Measurements from ENCODE around the gene BRINP3.

BRINP3 gene

GRCh38 chr1:190367200-190367599 lies 110.5 kb downstream of the BRINP3 start:
- no peak overlapping the region for H3K27ac ChIP-seq
- TF ChIP-seq, protein P1, sequence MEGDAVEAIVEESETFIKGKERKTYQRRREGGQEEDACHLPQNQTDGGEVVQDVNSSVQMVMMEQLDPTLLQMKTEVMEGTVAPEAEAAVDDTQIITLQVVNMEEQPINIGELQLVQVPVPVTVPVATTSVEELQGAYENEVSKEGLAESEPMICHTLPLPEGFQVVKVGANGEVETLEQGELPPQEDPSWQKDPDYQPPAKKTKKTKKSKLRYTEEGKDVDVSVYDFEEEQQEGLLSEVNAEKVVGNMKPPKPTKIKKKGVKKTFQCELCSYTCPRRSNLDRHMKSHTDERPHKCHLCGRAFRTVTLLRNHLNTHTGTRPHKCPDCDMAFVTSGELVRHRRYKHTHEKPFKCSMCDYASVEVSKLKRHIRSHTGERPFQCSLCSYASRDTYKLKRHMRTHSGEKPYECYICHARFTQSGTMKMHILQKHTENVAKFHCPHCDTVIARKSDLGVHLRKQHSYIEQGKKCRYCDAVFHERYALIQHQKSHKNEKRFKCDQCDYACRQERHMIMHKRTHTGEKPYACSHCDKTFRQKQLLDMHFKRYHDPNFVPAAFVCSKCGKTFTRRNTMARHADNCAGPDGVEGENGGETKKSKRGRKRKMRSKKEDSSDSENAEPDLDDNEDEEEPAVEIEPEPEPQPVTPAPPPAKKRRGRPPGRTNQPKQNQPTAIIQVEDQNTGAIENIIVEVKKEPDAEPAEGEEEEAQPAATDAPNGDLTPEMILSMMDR (conservative IDR thresholded peaks at IDR 0.05; ENCODE audit: low read depth) = no peak
- DNase-seq (ENCODE audit: low spot score) = no peak
- CTCF ChIA-PET = no interaction called here
- POLR2A ChIA-PET (ENCODE audit: low non-redundant PET) = no interaction called here

DNA sequence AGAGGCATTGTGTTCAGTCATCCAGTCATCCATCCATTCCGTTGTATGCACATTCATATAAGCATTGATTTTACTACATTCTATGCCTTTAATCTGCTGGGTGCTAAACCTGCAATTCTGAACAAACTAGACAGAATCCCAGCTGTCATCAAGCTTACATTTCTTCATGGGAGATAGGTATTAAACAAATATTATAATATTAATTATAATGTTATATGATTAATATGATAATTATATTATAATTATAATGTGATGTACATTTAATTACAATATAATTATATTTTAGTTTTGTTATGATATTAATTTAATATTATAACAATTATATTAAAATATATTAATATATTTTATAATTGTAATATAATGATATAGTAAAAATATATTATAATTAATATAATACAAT lies 112.4 kb downstream of the BRINP3 start:
- POLR2A ChIA-PET (ENCODE audit: low non-redundant PET) = no interaction called here
- DNase-seq (ENCODE audit: low spot score) = no peak
- CTCF ChIA-PET = interaction anchor here (0.6 kb wide), 1 partner anchor 554 kb away, joined by 5 read pairs; no protein-coding TSS in a partner anchor
- TF ChIP-seq, protein P1 (conservative IDR thresholded peaks at IDR 0.05; ENCODE audit: low read depth) = no peak
- no peak overlapping the region for H3K27ac ChIP-seq

GRCh38 chr1:190353538-190354101 lies 124.0 kb downstream of the BRINP3 start:
- TF ChIP-seq, protein P1 (conservative IDR thresholded peaks at IDR 0.05; ENCODE audit: low read depth) = no peak
- ChIA-PET POLR2A (ENCODE audit: low non-redundant PET) (no interaction called here), CTCF (no interaction called here)
- H3K27ac ChIP-seq = no peak overlapping the region
- DNase-seq (ENCODE audit: low spot score) = no peak

- CTCF ChIA-PET = no interaction called here
- no peak overlapping the region for H3K27ac ChIP-seq
- TF ChIP-seq, protein P1 (conservative IDR thresholded peaks at IDR 0.05; ENCODE audit: low read depth) = no peak
- DNase-seq (ENCODE audit: low spot score) = no peak
- POLR2A ChIA-PET (ENCODE audit: low non-redundant PET) = no interaction called here
Measured at GRCh38 chr1:190344454-190344853, 133.2 kb downstream of the BRINP3 start.

DNA sequence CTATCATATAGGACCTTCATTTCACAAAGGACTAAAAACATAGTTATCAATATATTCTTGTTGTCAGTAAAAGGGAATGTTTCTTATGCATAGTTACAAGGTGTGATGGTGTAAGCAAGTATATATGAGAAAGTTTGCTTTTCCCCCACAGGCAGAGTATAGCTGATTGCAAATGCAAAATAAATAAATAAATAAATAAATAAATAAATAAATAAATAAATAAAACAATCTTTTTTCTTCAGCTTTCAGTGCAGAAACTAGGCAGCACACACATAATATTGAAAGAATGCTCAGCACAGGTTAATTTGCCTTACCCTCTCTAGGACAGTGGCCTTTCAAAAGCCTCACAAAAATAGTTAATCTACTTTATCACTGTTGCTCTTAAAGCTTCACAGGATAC lies 138.8 kb downstream of the BRINP3 start:
- CTCF ChIA-PET = no interaction called here
- TF ChIP-seq, protein P1 (conservative IDR thresholded peaks at IDR 0.05; ENCODE audit: low read depth) = no peak
- DNase-seq (ENCODE audit: low spot score) = no peak
- POLR2A ChIA-PET (ENCODE audit: low non-redundant PET) = no interaction called here
- H3K27ac ChIP-seq = no peak overlapping the region

DNA sequence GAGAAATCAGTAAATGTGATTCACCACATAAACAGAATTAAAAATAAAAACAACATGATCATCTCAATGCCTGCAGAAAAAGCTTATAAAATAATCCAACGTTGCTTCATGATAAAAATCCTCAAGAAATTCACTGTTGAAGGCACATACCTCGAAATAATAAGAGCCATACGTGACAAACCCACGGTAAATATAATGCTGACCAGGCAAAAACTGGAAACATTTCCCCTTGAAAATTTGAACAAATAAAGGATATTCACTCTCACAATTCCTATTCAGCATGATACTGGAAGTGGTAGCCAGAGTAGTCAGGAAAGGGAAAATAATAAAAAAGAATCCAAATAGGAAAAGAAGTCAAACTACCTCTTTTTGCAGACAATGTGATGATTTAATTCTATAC lies 148.8 kb downstream of the BRINP3 start:
- TF ChIP-seq, protein P1 (conservative IDR thresholded peaks at IDR 0.05; ENCODE audit: low read depth) = no peak
- CTCF ChIA-PET = interaction anchor here (0.7 kb wide), 2 partner anchors 27 to 581 kb away, joined by 3 to 4 read pairs; no protein-coding TSS in a partner anchor
- POLR2A ChIA-PET (ENCODE audit: low non-redundant PET) = no interaction called here
- DNase-seq (ENCODE audit: low spot score) = no peak
- no peak overlapping the region for H3K27ac ChIP-seq
